Neural progenitor cell (in vitro differentiated cells): ENCODE measurements around the gene TIMP3. TPM values are rescaled to one million over a fixed set of nuclear protein-coding genes. Genes with fewer than 3 reads are reported as not detected.

Experiments
- DNase-seq: peaks from one replicate; pipeline ENCODE4 v3.0.0-alpha.2; 2016; ENCODE audit warnings: low spot score
- H2AFZ ChIP-seq: fragments of 200-600 bp; sonication (generic); replicated peaks from 2 replicates; pipeline ENCODE4 v1.6.1; 2016; ENCODE audit warnings: antibody characterized with exemption
- H3F3A ChIP-seq: fragments of 200-600 bp; sonication (generic); 2 replicates; pipeline ENCODE4 v1.6.1; 2016; ENCODE audit warnings: antibody characterized with exemption, low read depth
- H3K27ac ChIP-seq: fragments of 200-600 bp; sonication (generic); 2 replicates; pipeline ENCODE4 v1.5.1; 2016; ENCODE audit warnings: mild to moderate bottlenecking
- H3K27me3 ChIP-seq: fragments of 200-600 bp; sonication (generic); 2 replicates; pipeline ENCODE4 v1.6.1; 2016; ENCODE audit warnings: mild to moderate bottlenecking, moderate library complexity
- H3K36me3 ChIP-seq: fragments of 200-600 bp; sonication (generic); 2 replicates; pipeline ENCODE4 v1.5.1; 2016
- H3K4me1 ChIP-seq: fragments of 200-600 bp; sonication (generic); 2 replicates; pipeline ENCODE4 v1.6.1; 2016; ENCODE audit warnings: mixed run types
- H3K4me2 ChIP-seq: fragments of 200-600 bp; sonication (generic); 2 replicates; pipeline ENCODE4 v1.6.1; 2016
- H3K4me3 ChIP-seq: fragments of 200-600 bp; sonication (generic); 2 replicates; pipeline ENCODE4 v1.5.1; 2016
- H3K79me2 ChIP-seq: fragments of 200-600 bp; sonication (generic); 2 replicates; pipeline ENCODE4 v1.6.1; 2016; ENCODE audit warnings: low read depth
- H3K9ac ChIP-seq: fragments of 200-600 bp; sonication (generic); 2 replicates; pipeline ENCODE4 v1.6.1; 2016
- H3K9me3 ChIP-seq: fragments of 200-600 bp; sonication (generic); 2 replicates; pipeline ENCODE4 v1.5.1; 2016; ENCODE audit warnings: low read depth
- H4K20me1 ChIP-seq: fragments of 200-600 bp; sonication (generic); 2 replicates; pipeline ENCODE4 v1.6.1; 2016; ENCODE audit warnings: low read depth
- H3K27ac Mint-ChIP-seq: 3 replicates; pipeline ENCODE4 v1.8.0; 2021; ENCODE audit warnings: mixed read lengths
- H3K27me3 Mint-ChIP-seq: 2 replicates; pipeline ENCODE4 v1.8.0; 2022; ENCODE audit warnings: low read depth, mild to moderate bottlenecking, inconsistent platforms, moderate library complexity, mixed read lengths; ENCODE audit not compliant: insufficient read depth
- H3K36me3 Mint-ChIP-seq: 3 replicates; pipeline ENCODE4 v1.8.0; 2021; ENCODE audit warnings: mixed read lengths
- H3K4me1 Mint-ChIP-seq: 3 replicates; pipeline ENCODE4 v1.8.0; 2021; ENCODE audit warnings: mixed read lengths
- H3K4me3 Mint-ChIP-seq: 3 replicates; pipeline ENCODE4 v1.8.0; 2021; ENCODE audit warnings: mild to moderate bottlenecking, moderate library complexity, mixed read lengths
- H3K9me3 Mint-ChIP-seq: 3 replicates; pipeline ENCODE4 v1.8.0; 2020; ENCODE audit warnings: mixed read lengths
- CTCF ChIP-seq: fragments of 200-600 bp; sonication (generic); IDR thresholded peaks from 2 replicates; pipeline ENCODE4 v1.5.1; 2017; ENCODE audit warnings: antibody characterized with exemption, mild to moderate bottlenecking
- EZH2 ChIP-seq: fragments of 200-600 bp; sonication (generic); IDR thresholded peaks from 2 replicates; pipeline ENCODE4 v1.6.1; 2017; ENCODE audit warnings: antibody characterized with exemption, mild to moderate bottlenecking, moderate library complexity
- EZH2phosphoT487 ChIP-seq: fragments of 200-600 bp; sonication (generic); IDR thresholded peaks from 2 replicates; pipeline ENCODE4 v1.6.1; 2017; ENCODE audit warnings: antibody characterized with exemption
- total RNA-seq: library from RNA; depleted of rRNA; stranded (reverse); fragments of >200 nt; gene quantifications from 2 replicates; pipeline ENCODE4 v1.2.3, GENCODE V29; 2015; ENCODE audit warnings: low replicate concordance

Gene TIMP3
- total RNA-seq, 1 donor from 2014 or later, result 6.3 TPM

- Mint-ChIP-seq H3K36me3 (no peaks in the 10 kb centered on the region), H3K9me3 (no peaks in the 10 kb centered on the region), H3K4me3 (no peak overlapping the region), H3K4me1 (peaks cover 5% of the 10 kb centered on the region), H3K27me3 (peaks cover 2% of the 10 kb centered on the region), H3K27ac (no peak overlapping the region)
- no peak for DNase-seq
- no peaks in the 10 kb centered on the region for H4K20me1 ChIP-seq
- H3K4me2 ChIP-seq, result no peak overlapping the region
- H3K4me1 ChIP-seq, result no peaks in the 10 kb centered on the region
- no peak overlapping the region for H3K4me3 ChIP-seq
- no peaks in the 10 kb centered on the region for H3K79me2 ChIP-seq
- no peak overlapping the region for H3K27ac ChIP-seq
- H3K9me3 ChIP-seq, result no peaks in the 10 kb centered on the region
- H3K27me3 ChIP-seq, result no peaks in the 10 kb centered on the region
- no peak for TF ChIP-seq CTCF
- TF ChIP-seq EZH2phosphoT487, result no peak
- TF ChIP-seq EZH2, result no peak
- no peaks in the 10 kb centered on the region for H3F3A ChIP-seq
- H3K36me3 ChIP-seq, result no peaks in the 10 kb centered on the region
- H3K9ac ChIP-seq, result no peak overlapping the region
- no peak overlapping the region for H2AFZ ChIP-seq
Observed at GRCh38 chr22:32776397-32776796, 25.1 kb upstream of the TIMP3 start.

- Histone ChIP-seq H3K4me2 (no peak overlapping the region), H4K20me1 (no peaks in the 10 kb centered on the region), H3K4me1 (no peaks in the 10 kb centered on the region), H3K27ac (no peak overlapping the region), H3K27me3 (no peaks in the 10 kb centered on the region), H3K79me2 (no peaks in the 10 kb centered on the region), H3K36me3 (no peaks in the 10 kb centered on the region), H3F3A (no peaks in the 10 kb centered on the region), H3K4me3 (no peak overlapping the region), H3K9ac (no peak overlapping the region), H2AFZ (no peak overlapping the region), H3K9me3 (no peaks in the 10 kb centered on the region)
- Mint-ChIP-seq H3K4me1 (peaks cover 5% of the 10 kb centered on the region), H3K36me3 (no peaks in the 10 kb centered on the region), H3K27me3 (peaks cover 2% of the 10 kb centered on the region), H3K9me3 (no peaks in the 10 kb centered on the region), H3K4me3 (no peak overlapping the region), H3K27ac (no peak overlapping the region)
- no peak for DNase-seq
- no peak for TF ChIP-seq EZH2
- TF ChIP-seq CTCF, result no peak
- no peak for TF ChIP-seq EZH2phosphoT487
Observed at GRCh38 chr22:32776802-32777201, 24.7 kb upstream of the TIMP3 start.

- peaks cover 2% of the 10 kb centered on the region for H3K27me3 Mint-ChIP-seq
- Histone ChIP-seq H4K20me1 (no peaks in the 10 kb centered on the region), H3K9ac (no peak overlapping the region), H3K79me2 (no peaks in the 10 kb centered on the region), H3K27ac (no peak overlapping the region), H3K4me2 (no peak overlapping the region), H3K4me1 (no peaks in the 10 kb centered on the region), H3K9me3 (no peaks in the 10 kb centered on the region), H3K36me3 (no peaks in the 10 kb centered on the region), H3K27me3 (no peaks in the 10 kb centered on the region), H3F3A (no peaks in the 10 kb centered on the region), H3K4me3 (no peak overlapping the region), H2AFZ (no peak overlapping the region)
- no peak for DNase-seq
- H3K4me1 Mint-ChIP-seq, result peaks cover 5% of the 10 kb centered on the region
- no peaks in the 10 kb centered on the region for H3K9me3 Mint-ChIP-seq
- no peak for TF ChIP-seq EZH2phosphoT487
- TF ChIP-seq EZH2, result no peak
- no peak for TF ChIP-seq CTCF
- H3K27ac Mint-ChIP-seq, result no peak overlapping the region
- H3K4me3 Mint-ChIP-seq, result no peak overlapping the region
- no peaks in the 10 kb centered on the region for H3K36me3 Mint-ChIP-seq
Observed at GRCh38 chr22:32777987-32778386, 23.5 kb upstream of the TIMP3 start.
